Measurements from ENCODE around the gene MSRB3. TPM values are rescaled to one million over a fixed set of nuclear protein-coding genes. Genes with fewer than 3 reads are reported as not detected.

MSRB3 gene
- total RNA-seq, 3 donors from 2014 or later (not counting 1 experiment from before 2014, with no cell fraction given), result 2.4 to 3.4 (median 3.1) TPM

DNA sequence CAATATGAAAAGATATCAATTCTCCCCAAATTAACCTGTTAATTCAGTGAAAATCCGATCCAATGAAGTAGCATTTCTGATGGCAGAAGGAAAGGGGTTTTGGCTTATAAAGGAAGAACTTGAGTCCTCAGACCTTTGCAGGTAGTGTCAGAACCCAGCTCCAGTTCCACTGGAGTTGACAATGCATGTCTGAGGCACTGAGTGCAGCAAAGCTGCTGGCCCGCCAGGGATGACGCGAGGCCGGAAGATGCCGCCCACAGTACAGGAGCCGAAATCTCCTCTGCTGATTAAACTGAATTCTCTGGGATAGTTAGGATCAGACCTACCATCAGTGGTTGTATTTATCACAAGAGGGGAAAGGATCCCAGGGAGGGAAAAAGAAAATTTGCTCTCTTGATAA is 220.7 kb downstream of the MSRB3 start:
- Mint-ChIP-seq H3K9me3 (no peaks in the 10 kb centered on the region), H3K36me3 (no peaks in the 10 kb centered on the region), H3K4me3 (no peak overlapping the region), H3K4me1 (peaks cover 11% of the 10 kb centered on the region in 2 donors), H3K27ac (no peak overlapping the region), H3K27me3 (ENCODE audit: low read depth in 2 of 2) (peaks cover 45 to 82% of the 10 kb centered on the region in 2 donors)
- DNase-seq, result no peak
- Histone ChIP-seq H3K27ac (ENCODE audit: low read length) (no peak overlapping the region), H3K27me3 (ENCODE audit: control insufficient read depth, insufficient read depth, low read length) (peaks cover 15% of the 10 kb centered on the region), H3K36me3 (ENCODE audit: control insufficient read depth, insufficient read depth, low read length) (no peaks in the 10 kb centered on the region), H3K4me1 (ENCODE audit: control insufficient read depth, insufficient read depth, low read length) (no peaks in the 10 kb centered on the region), H3K4me3 (ENCODE audit: low read length) (no peak overlapping the region), H3K9me3 (ENCODE audit: control insufficient read depth, insufficient read depth, low read length) (no peaks in the 10 kb centered on the region)
- ATAC-seq, result no peak
- intact Hi-C loops (cut with micrococcal nuclease), result no loop called here
- TF ChIP-seq, protein P1, sequence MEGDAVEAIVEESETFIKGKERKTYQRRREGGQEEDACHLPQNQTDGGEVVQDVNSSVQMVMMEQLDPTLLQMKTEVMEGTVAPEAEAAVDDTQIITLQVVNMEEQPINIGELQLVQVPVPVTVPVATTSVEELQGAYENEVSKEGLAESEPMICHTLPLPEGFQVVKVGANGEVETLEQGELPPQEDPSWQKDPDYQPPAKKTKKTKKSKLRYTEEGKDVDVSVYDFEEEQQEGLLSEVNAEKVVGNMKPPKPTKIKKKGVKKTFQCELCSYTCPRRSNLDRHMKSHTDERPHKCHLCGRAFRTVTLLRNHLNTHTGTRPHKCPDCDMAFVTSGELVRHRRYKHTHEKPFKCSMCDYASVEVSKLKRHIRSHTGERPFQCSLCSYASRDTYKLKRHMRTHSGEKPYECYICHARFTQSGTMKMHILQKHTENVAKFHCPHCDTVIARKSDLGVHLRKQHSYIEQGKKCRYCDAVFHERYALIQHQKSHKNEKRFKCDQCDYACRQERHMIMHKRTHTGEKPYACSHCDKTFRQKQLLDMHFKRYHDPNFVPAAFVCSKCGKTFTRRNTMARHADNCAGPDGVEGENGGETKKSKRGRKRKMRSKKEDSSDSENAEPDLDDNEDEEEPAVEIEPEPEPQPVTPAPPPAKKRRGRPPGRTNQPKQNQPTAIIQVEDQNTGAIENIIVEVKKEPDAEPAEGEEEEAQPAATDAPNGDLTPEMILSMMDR (IDR thresholded peaks at IDR 0.05), result no peak
- WGBS (ENCODE audit: insufficient coverage), result 95% methylated on average over 7 of the region's 7 CpGs

DNA sequence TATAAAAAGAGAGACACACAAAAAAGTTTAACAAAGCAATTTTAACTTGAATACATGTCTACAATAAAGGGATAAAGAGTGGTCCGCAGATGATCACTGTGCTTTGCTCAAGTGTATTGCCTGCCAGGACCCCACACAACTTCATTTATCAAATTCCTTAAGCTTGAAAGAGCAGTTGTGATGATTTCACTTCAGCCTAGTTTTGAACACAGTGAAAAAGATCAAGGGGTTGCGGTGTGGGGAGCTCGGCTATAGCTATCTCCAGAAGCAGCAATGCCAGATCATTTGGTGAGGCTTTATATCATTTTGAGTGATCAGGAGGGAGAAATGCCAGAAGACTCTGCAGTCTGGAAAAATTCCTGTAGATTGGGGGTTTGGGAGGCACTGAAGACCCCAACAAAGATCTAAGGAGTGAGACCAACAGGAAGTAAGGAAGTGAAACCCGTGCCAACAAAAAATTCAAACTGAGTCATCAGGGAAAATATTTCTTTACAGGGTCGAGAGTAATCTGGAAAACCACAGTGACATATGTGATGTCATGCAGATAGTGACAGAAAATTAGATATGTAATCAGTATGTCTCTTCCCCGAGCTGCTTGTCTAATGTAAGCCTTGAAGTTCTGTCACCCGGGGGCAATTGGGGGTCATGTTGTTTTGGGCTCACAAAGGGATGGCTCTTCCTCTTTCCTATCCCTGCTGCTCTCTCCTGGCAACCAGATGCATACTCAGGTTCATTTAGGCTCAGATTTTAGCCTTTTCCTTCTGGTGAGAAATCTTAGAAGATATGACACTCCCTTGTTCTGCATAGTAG is 221.8 kb downstream of the MSRB3 start:
- H3K4me1 ChIP-seq (ENCODE audit: control insufficient read depth, insufficient read depth, low read length), result no peaks in the 10 kb centered on the region
- H3K27me3 ChIP-seq (ENCODE audit: control insufficient read depth, insufficient read depth, low read length), result peaks cover 9% of the 10 kb centered on the region
- H3K9me3 Mint-ChIP-seq, result no peaks in the 10 kb centered on the region
- intact Hi-C loops (cut with micrococcal nuclease), result no loop called here
- H3K27me3 Mint-ChIP-seq (ENCODE audit: low read depth in 2 of 2), result peaks cover 39 to 74% of the 10 kb centered on the region in 2 donors
- no peak overlapping the region for H3K4me3 Mint-ChIP-seq
- TF ChIP-seq, protein P1 (IDR thresholded peaks at IDR 0.05), result no peak
- H3K36me3 ChIP-seq (ENCODE audit: control insufficient read depth, insufficient read depth, low read length), result no peaks in the 10 kb centered on the region
- 83% methylated on average over 7 of the region's 7 CpGs for WGBS (ENCODE audit: insufficient coverage)
- no peak overlapping the region for H3K4me3 ChIP-seq (ENCODE audit: low read length)
- no peaks in the 10 kb centered on the region for H3K36me3 Mint-ChIP-seq
- no peak overlapping the region for H3K27ac Mint-ChIP-seq
- ATAC-seq, result no peak
- H3K27ac ChIP-seq (ENCODE audit: low read length), result no peak overlapping the region
- H3K9me3 ChIP-seq (ENCODE audit: control insufficient read depth, insufficient read depth, low read length), result no peaks in the 10 kb centered on the region
- H3K4me1 Mint-ChIP-seq, result peaks cover 0 to 1% of the 10 kb centered on the region in 2 donors
- DNase-seq, result no peak

DNA sequence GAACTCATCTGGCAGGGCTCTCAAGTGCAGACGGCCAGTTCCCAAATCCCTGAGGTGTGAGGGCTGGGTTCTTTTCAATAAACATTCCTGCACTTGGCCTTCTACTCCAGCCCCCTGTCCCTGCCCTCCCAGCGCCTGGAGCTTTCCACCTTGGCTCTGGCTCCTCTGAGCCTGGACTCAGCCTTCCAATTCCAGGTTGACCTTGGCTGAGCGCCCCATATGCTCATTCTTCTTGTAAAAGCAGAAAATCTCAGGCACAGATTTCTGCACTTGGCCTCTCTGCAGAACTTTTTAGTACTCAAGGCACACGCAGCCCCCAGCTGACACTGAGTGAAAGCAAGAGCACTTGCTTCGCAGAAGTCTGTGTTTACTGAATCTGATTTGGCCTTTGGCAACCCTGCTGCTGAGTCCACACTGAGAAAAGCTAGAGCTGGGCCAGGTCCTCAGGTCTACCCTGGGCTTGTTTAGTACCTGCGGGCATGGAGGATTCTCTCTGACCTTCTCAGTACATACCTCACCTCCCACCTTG is 222.7 kb downstream of the MSRB3 start:
- H3K4me3 Mint-ChIP-seq, result no peak overlapping the region
- TF ChIP-seq, protein P1 (IDR thresholded peaks at IDR 0.05), result no peak
- Histone ChIP-seq H3K36me3 (ENCODE audit: control insufficient read depth, insufficient read depth, low read length) (no peaks in the 10 kb centered on the region), H3K4me1 (ENCODE audit: control insufficient read depth, insufficient read depth, low read length) (no peaks in the 10 kb centered on the region), H3K4me3 (ENCODE audit: low read length) (no peak overlapping the region), H3K27me3 (ENCODE audit: control insufficient read depth, insufficient read depth, low read length) (peaks cover 6% of the 10 kb centered on the region), H3K27ac (ENCODE audit: low read length) (no peak overlapping the region), H3K9me3 (ENCODE audit: control insufficient read depth, insufficient read depth, low read length) (no peaks in the 10 kb centered on the region)
- WGBS (ENCODE audit: insufficient coverage), result 87% methylated on average over 6 of the region's 6 CpGs
- DNase-seq (no peak), ATAC-seq (no peak)
- no peaks in the 10 kb centered on the region for H3K4me1 Mint-ChIP-seq
- H3K27ac Mint-ChIP-seq, result no peak overlapping the region
- intact Hi-C loops (cut with micrococcal nuclease), result no loop called here
- H3K27me3 Mint-ChIP-seq (ENCODE audit: low read depth in 2 of 2), result peaks cover 42 to 72% of the 10 kb centered on the region in 2 donors
- H3K36me3 Mint-ChIP-seq, result no peaks in the 10 kb centered on the region
- no peaks in the 10 kb centered on the region for H3K9me3 Mint-ChIP-seq

Data from natural killer cell (primary cell).